NCI-H2171 treated with DMSO at 0.1 percent for 48 hours (cell line): Measurements from ENCODE around the gene PRRC2B.
"Not testable (repeated sequence)": the region's sequence is repeated elsewhere in the genome, so short reads cannot be mapped to it uniquely, and the experiment has no call there.

ENCODE experiments used
- DNase-seq: peaks from one replicate; lab custom pipeline; 2025; lab: John Stamatoyannopoulos, UW

The PRRC2B gene

GRCh38 chr9:131393622-131394463, at the start of gene PRRC2B:
Gene PRRC2B, plus strand, starts transcription at chr9:131394086. Its CDS starts 36,059 bp downstream, at chr9:131430145.
- DNase-seq, result peak; percentile 90

- not testable (repeated sequence) for DNase-seq
Observed at GRCh38 chr9:131344931-131345535, 48.9 kb upstream of the PRRC2B start.

- DNase-seq, result no peak
Observed at GRCh38 chr9:131346559-131346958, 47.3 kb upstream of the PRRC2B start.

- peak; percentile 19 for DNase-seq
Observed at GRCh38 chr9:131347376-131348020, 46.4 kb upstream of the PRRC2B start.

- no peak for DNase-seq
Observed at GRCh38 chr9:131348631-131349521, 45.0 kb upstream of the PRRC2B start.

- no peak for DNase-seq
Observed at GRCh38 chr9:131349522-131349880, 44.4 kb upstream of the PRRC2B start.

- peak; percentile 81 for DNase-seq
Observed at GRCh38 chr9:131349881-131350563, 43.9 kb upstream of the PRRC2B start.

- not testable (repeated sequence) for DNase-seq
Observed at GRCh38 chr9:131356479-131356878, 37.4 kb upstream of the PRRC2B start.

GRCh38 chr9:131358556-131358955, 35.3 kb upstream of the PRRC2B start:
- DNase-seq, result no peak

- peak; percentile 56 for DNase-seq
Observed at GRCh38 chr9:131361202-131361833, 32.6 kb upstream of the PRRC2B start.

GRCh38 chr9:131365546-131365945, 28.3 kb upstream of the PRRC2B start:
- DNase-seq, result no peak

GRCh38 chr9:131366761-131367401, 27.0 kb upstream of the PRRC2B start:
- no peak for DNase-seq

- DNase-seq, result no peak
Observed at GRCh38 chr9:131367450-131367849, 26.4 kb upstream of the PRRC2B start.

- peak; percentile 57 for DNase-seq
Observed at GRCh38 chr9:131370638-131371037, 23.2 kb upstream of the PRRC2B start.

- not testable (repeated sequence) for DNase-seq
Observed at GRCh38 chr9:131372599-131372973, 21.3 kb upstream of the PRRC2B start.

GRCh38 chr9:131374638-131375037, 19.2 kb upstream of the PRRC2B start:
- peak; percentile 85 for DNase-seq

- DNase-seq, result no peak
Observed at GRCh38 chr9:131379056-131379455, 14.8 kb upstream of the PRRC2B start.

GRCh38 chr9:131382850-131383729, 10.8 kb upstream of the PRRC2B start:
- DNase-seq, result peak; percentile 98

- DNase-seq, result no peak
Observed at GRCh38 chr9:131385296-131385695, 8.6 kb upstream of the PRRC2B start.
